KMS-11 (cell line): Measurements from ENCODE around the gene SLC6A18.

Source experiments
- H2AFZ ChIP-seq: fragments of 200-600 bp; sonication (generic); 2 replicates; pipeline ENCODE4 v1.6.1; 2016; ENCODE audit warnings: antibody characterized with exemption, mixed run types, low read depth
- H3K27ac ChIP-seq: fragments of 200-600 bp; sonication (generic); 2 replicates; pipeline ENCODE4 v1.6.1; 2016; ENCODE audit warnings: mild to moderate bottlenecking, mixed run types
- H3K27me3 ChIP-seq: fragments of 200-600 bp; sonication (generic); 2 replicates; pipeline ENCODE4 v1.6.1; 2017; ENCODE audit warnings: mild to moderate bottlenecking, low read depth, mixed run types, moderate library complexity; ENCODE audit not compliant: insufficient read depth
- H3K36me3 ChIP-seq: fragments of 200-600 bp; sonication (generic); 2 replicates; pipeline ENCODE4 v1.6.1; 2017; ENCODE audit warnings: mild to moderate bottlenecking, mixed run types; ENCODE audit not compliant: insufficient read depth
- H3K4me1 ChIP-seq: fragments of 200-600 bp; sonication (generic); 2 replicates; pipeline ENCODE4 v1.6.1; 2016; ENCODE audit warnings: mild to moderate bottlenecking, low read depth, mixed run types; ENCODE audit not compliant: poor library complexity, severe bottlenecking
- H3K4me2 ChIP-seq: fragments of 200-600 bp; sonication (generic); 2 replicates; pipeline ENCODE4 v1.7.0; 2016; ENCODE audit warnings: mild to moderate bottlenecking, mixed run types
- H3K4me3 ChIP-seq: fragments of 200-600 bp; sonication (generic); IDR thresholded peaks from 2 replicates; pipeline ENCODE4 v1.6.1; 2017; ENCODE audit warnings: low read depth, low read length, mixed read lengths; ENCODE audit not compliant: insufficient read depth
- H3K79me2 ChIP-seq: fragments of 200-600 bp; sonication (generic); 2 replicates; pipeline ENCODE4 v1.6.1; 2016; ENCODE audit warnings: low read depth, mixed run types; ENCODE audit not compliant: insufficient read depth
- H3K9ac ChIP-seq: fragments of 200-600 bp; sonication (generic); 2 replicates; pipeline ENCODE4 v1.6.1; 2016; ENCODE audit warnings: mild to moderate bottlenecking, mixed run types
- H4K20me1 ChIP-seq: fragments of 200-600 bp; sonication (generic); 2 replicates; pipeline ENCODE4 v1.6.1; 2016; ENCODE audit warnings: mild to moderate bottlenecking, mixed run types; ENCODE audit not compliant: insufficient read depth
- TF ChIP-seq, protein P1 (sequence below): fragments of 200-600 bp; sonication (generic); conservative IDR thresholded peaks from 2 replicates; pipeline ENCODE4 v1.6.1; 2017; ENCODE audit warnings: low read depth, mild to moderate bottlenecking, antibody characterized with exemption, low read length, moderate library complexity, mixed read lengths

Gene SLC6A18

GRCh38 chr5:1254196-1254595 lies 29.0 kb downstream of the SLC6A18 start:
- Histone ChIP-seq H3K36me3 (no peaks in the 10 kb centered on the region), H3K9ac (no peak overlapping the region), H3K4me1 (no peaks in the 10 kb centered on the region), H3K27ac (no peak overlapping the region), H2AFZ (no peak overlapping the region), H4K20me1 (no peaks in the 10 kb centered on the region), H3K4me2 (no peak overlapping the region), H3K79me2 (no peaks in the 10 kb centered on the region), H3K4me3 (no peak overlapping the region), H3K27me3 (no peaks in the 10 kb centered on the region)
- TF ChIP-seq, protein P1, sequence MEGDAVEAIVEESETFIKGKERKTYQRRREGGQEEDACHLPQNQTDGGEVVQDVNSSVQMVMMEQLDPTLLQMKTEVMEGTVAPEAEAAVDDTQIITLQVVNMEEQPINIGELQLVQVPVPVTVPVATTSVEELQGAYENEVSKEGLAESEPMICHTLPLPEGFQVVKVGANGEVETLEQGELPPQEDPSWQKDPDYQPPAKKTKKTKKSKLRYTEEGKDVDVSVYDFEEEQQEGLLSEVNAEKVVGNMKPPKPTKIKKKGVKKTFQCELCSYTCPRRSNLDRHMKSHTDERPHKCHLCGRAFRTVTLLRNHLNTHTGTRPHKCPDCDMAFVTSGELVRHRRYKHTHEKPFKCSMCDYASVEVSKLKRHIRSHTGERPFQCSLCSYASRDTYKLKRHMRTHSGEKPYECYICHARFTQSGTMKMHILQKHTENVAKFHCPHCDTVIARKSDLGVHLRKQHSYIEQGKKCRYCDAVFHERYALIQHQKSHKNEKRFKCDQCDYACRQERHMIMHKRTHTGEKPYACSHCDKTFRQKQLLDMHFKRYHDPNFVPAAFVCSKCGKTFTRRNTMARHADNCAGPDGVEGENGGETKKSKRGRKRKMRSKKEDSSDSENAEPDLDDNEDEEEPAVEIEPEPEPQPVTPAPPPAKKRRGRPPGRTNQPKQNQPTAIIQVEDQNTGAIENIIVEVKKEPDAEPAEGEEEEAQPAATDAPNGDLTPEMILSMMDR, result no peak

GRCh38 chr5:1255081-1255561 lies 29.9 kb downstream of the SLC6A18 start:
- Histone ChIP-seq H3K36me3 (no peaks in the 10 kb centered on the region), H4K20me1 (no peaks in the 10 kb centered on the region), H3K4me1 (no peaks in the 10 kb centered on the region), H3K79me2 (no peaks in the 10 kb centered on the region), H2AFZ (no peak overlapping the region), H3K27me3 (no peaks in the 10 kb centered on the region), H3K27ac (no peak overlapping the region), H3K9ac (no peak overlapping the region), H3K4me3 (no peak overlapping the region), H3K4me2 (no peak overlapping the region)
- TF ChIP-seq, protein P1, result no peak

DNA sequence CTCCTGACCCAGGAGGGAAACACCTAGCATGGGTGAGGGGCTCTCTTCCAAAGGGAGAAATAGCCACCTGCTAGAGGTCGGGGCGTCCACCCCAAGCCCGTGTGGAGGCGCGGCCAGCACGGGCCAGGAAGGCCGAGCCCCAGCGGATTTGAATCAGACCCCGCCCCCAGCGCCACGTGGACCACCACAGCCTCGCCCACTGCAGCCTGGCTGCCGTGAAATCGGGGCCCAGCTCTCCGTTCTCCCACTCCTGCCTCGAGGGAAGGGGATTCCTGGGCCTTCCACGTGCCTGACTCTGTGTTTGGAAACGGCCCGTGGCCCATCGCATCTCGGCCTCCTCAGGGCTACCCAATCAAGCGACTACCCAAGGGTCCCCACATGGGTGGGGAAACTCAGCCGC lies 31.6 kb downstream of the SLC6A18 start:
- no peak overlapping the region for H2AFZ ChIP-seq
- H3K79me2 ChIP-seq, result no peaks in the 10 kb centered on the region
- H3K4me3 ChIP-seq, result no peak overlapping the region
- H3K9ac ChIP-seq, result no peak overlapping the region
- no peaks in the 10 kb centered on the region for H3K27me3 ChIP-seq
- TF ChIP-seq, protein P1, result no peak
- no peak overlapping the region for H3K4me2 ChIP-seq
- H3K4me1 ChIP-seq, result no peaks in the 10 kb centered on the region
- no peak overlapping the region for H3K27ac ChIP-seq
- H4K20me1 ChIP-seq, result no peaks in the 10 kb centered on the region
- H3K36me3 ChIP-seq, result no peaks in the 10 kb centered on the region

DNA sequence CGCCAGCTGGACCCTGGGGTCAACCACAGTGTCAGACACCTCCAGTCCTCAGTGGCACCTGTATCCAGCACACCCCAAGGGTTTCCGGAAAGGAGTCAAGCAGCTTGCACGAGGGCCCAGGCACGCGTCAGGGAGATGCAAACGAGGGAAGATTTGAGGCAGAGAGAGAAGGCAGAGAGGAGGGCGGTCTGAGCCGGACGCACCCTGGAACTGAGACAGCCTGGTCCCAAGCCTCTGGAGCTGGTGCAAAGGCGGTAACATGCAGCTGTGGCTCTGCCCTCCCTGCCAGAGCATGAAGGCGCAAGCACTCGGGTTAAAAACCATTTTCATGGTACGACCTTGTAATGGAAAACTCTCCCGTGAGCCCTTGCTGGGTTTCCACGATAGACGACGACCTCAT lies 32.2 kb downstream of the SLC6A18 start:
- Histone ChIP-seq H3K79me2 (no peaks in the 10 kb centered on the region), H3K4me1 (no peaks in the 10 kb centered on the region), H3K36me3 (no peaks in the 10 kb centered on the region), H4K20me1 (no peaks in the 10 kb centered on the region), H3K4me2 (no peak overlapping the region), H3K9ac (no peak overlapping the region), H2AFZ (no peak overlapping the region), H3K27me3 (no peaks in the 10 kb centered on the region), H3K27ac (no peak overlapping the region), H3K4me3 (no peak overlapping the region)
- TF ChIP-seq, protein P1, result no peak
